Measurements from ENCODE around the gene VASH1.

DNA sequence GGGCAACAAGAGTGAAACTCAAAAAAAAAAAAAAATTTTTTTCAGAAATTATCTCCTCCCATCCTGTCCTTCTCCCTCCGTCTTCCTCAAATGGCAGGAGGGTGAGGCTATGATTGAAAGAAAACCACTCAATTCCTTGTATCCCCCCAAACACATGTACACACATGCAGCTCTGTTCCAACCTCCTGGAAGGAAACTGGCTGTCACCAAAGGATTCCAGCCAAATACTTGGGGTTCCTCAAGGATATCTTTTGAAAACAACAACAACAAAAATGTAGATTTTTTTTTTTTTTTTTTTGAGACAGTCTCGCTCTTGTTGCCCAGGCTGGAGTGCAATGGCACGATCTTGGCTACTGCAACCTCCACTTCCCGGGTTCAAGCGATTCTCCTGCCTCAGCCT is 46.8 kb upstream of the VASH1 start:
- TF ChIP-seq, protein P1, sequence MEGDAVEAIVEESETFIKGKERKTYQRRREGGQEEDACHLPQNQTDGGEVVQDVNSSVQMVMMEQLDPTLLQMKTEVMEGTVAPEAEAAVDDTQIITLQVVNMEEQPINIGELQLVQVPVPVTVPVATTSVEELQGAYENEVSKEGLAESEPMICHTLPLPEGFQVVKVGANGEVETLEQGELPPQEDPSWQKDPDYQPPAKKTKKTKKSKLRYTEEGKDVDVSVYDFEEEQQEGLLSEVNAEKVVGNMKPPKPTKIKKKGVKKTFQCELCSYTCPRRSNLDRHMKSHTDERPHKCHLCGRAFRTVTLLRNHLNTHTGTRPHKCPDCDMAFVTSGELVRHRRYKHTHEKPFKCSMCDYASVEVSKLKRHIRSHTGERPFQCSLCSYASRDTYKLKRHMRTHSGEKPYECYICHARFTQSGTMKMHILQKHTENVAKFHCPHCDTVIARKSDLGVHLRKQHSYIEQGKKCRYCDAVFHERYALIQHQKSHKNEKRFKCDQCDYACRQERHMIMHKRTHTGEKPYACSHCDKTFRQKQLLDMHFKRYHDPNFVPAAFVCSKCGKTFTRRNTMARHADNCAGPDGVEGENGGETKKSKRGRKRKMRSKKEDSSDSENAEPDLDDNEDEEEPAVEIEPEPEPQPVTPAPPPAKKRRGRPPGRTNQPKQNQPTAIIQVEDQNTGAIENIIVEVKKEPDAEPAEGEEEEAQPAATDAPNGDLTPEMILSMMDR (conservative IDR thresholded peaks at IDR 0.05; ENCODE audit: low read length), result no peak
- no peak for TF ChIP-seq EZH2phosphoT487 (IDR thresholded peaks at IDR 0.05; ENCODE audit: borderline replicate concordance)
